ENCODE data around the gene CCDC154. TPM values are rescaled to one million over a fixed set of nuclear protein-coding genes. Genes with fewer than 3 reads are reported as not detected.

Gene CCDC154
- total and polyA plus RNA-seq, 2 donors (not counting 3 experiments of a cell fraction or from before 2014, with no cell fraction given), result 0.65 to 0.75 TPM

DNA sequence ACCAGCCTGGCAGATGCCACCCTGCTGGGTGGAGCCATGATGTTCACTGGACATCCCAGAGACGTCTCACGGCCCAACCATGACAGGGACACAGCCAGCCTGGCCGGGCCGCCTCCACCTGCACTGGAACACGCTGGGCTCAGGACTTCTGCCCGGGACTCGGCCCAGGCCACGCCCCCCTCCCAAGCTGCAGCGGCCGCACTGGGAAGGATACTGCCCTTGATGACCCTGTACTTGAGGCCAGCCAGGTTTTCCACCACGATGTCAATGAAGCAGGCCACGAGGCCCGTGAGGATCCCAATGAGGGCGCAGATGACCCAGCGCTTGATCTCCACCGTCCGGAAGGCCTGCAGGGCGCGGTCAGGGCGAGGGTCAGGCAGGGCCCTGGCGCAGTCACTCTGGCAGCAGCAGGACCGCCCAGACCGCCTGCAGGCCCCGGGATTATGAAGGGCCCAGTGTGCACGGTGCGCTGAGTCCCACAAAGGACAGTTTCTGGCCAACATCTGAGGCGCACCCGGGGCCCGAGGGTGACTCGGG, 16.3 kb upstream of the CCDC154 start:
- BruUV-seq (replicated peaks), result no TSS peak
- ChIA-PET POLR2A (no interaction called here), CTCF (no interaction called here)
- DNase-seq (ENCODE audit: low read depth, low spot score) (no peak), FAIRE-seq (no peak)
- Histone ChIP-seq H3K9ac (replicated peaks; ENCODE audit: extremely low read depth, insufficient read depth, low read length) (no peak overlapping the region), H3K4me1 (ENCODE audit: control insufficient read depth, extremely low read depth, insufficient read depth, low read length) (no peaks in the 10 kb centered on the region), H3K36me3 (ENCODE audit: control insufficient read depth in 2 of 2, extremely low read depth in 1 of 2, insufficient read depth in 2 of 2, low read length in 2 of 2) (peaks cover 0 to 33% of the 10 kb centered on the region in 2 experiments), H3K4me2 (ENCODE audit: insufficient read depth, low read length) (no peak overlapping the region), H3K4me3 (replicated peaks in 1 of 3; ENCODE audit: insufficient read depth in 1 of 3, low read depth in 1 of 3, low read length in 3 of 3) (no peak overlapping the region), H4K20me1 (replicated peaks; ENCODE audit: control insufficient read depth, extremely low read depth, insufficient read depth, low read length) (no peaks in the 10 kb centered on the region), H3K9me3 (replicated peaks; ENCODE audit: control insufficient read depth, insufficient read depth, low read length) (no peaks in the 10 kb centered on the region), H3K79me2 (ENCODE audit: control insufficient read depth, insufficient read depth, low read length) (no peaks in the 10 kb centered on the region), H3K27ac (ENCODE audit: insufficient read depth, low read depth, low read length) (no peak overlapping the region), H3K9me1 (replicated peaks; ENCODE audit: control insufficient read depth, extremely low read depth, insufficient read depth, low read length) (no peaks in the 10 kb centered on the region), H3K27me3 (ENCODE audit: control insufficient read depth in 2 of 2, insufficient read depth in 2 of 2, low read length in 2 of 2) (no peaks in the 10 kb centered on the region), H2AFZ (ENCODE audit: low read depth, low read length) (no peak overlapping the region)
- intact Hi-C loops (cut with micrococcal nuclease) (no loop called here), dilution Hi-C loops (cut with MboI; ENCODE audit: extremely low pct_ligation_motif_present, low sequenced_read_pairs) (no loop called here)
- TF ChIP-seq POLR2A (IDR thresholded peaks at IDR 0.05; ENCODE audit: low read depth, low read length), result no peak
- no peak for TF ChIP-seq GATA2 (IDR thresholded peaks at IDR 0.05; ENCODE audit: insufficient read depth, insufficient read length, low read depth, low read length)
- TF ChIP-seq, protein P1, sequence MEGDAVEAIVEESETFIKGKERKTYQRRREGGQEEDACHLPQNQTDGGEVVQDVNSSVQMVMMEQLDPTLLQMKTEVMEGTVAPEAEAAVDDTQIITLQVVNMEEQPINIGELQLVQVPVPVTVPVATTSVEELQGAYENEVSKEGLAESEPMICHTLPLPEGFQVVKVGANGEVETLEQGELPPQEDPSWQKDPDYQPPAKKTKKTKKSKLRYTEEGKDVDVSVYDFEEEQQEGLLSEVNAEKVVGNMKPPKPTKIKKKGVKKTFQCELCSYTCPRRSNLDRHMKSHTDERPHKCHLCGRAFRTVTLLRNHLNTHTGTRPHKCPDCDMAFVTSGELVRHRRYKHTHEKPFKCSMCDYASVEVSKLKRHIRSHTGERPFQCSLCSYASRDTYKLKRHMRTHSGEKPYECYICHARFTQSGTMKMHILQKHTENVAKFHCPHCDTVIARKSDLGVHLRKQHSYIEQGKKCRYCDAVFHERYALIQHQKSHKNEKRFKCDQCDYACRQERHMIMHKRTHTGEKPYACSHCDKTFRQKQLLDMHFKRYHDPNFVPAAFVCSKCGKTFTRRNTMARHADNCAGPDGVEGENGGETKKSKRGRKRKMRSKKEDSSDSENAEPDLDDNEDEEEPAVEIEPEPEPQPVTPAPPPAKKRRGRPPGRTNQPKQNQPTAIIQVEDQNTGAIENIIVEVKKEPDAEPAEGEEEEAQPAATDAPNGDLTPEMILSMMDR (IDR thresholded peaks at IDR 0.05; ENCODE audit: extremely low read depth in 1 of 2, insufficient read depth in 1 of 2, low read depth in 1 of 2, low read length in 2 of 2), result no peak
- TF ChIP-seq EZH2 (IDR thresholded peaks at IDR 0.05; ENCODE audit: borderline replicate concordance, low read depth, low read length, severe bottlenecking), result no peak
- no peak for TF ChIP-seq MYC (IDR thresholded peaks at IDR 0.05; ENCODE audit: low read depth, low read length)
- TF ChIP-seq, protein P2, sequence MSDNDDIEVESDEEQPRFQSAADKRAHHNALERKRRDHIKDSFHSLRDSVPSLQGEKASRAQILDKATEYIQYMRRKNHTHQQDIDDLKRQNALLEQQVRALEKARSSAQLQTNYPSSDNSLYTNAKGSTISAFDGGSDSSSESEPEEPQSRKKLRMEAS (IDR thresholded peaks at IDR 0.05; ENCODE audit: insufficient read depth, insufficient read length), result no peak
- TF ChIP-seq POLR2AphosphoS5 (IDR thresholded peaks at IDR 0.05; ENCODE audit: insufficient read depth, low read depth, low read length), result no peak
- no peak for TF ChIP-seq JUN (IDR thresholded peaks at IDR 0.05; ENCODE audit: borderline replicate concordance, insufficient read depth, insufficient read length, low read depth)
- TF ChIP-seq FOS (IDR thresholded peaks at IDR 0.05; ENCODE audit: borderline replicate concordance, insufficient read depth, low read length), result no peak

Data from endothelial cell of umbilical vein (primary cell).